Measurements from ENCODE around the gene APOO.

APOO gene

GRCh38 chrX:23817979-23818336 lies 89.8 kb downstream of the APOO start:
- DNase-seq (ENCODE audit: low read depth) = no peak

DNA sequence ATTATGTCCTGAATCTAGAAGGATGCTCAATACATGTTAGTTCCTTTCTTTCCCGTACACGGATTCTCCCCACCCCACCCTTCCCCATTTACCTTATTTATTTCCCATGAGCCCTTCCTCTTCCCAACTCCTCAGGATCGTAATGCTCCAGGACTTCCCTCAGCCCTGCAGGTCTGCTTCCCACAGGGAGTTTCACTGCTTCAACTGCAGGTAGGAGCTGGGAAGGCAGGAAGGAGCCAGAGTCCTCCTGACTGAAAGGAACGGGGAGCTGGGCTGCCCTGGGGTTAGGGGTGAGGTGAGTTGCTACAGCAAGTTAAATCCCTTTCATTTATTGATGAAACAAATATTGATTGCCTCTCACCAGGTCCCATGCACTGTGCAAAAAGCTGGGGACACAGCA lies 91.6 kb downstream of the APOO start:
- DNase-seq (ENCODE audit: low read depth) = no peak

- DNase-seq (ENCODE audit: low read depth) = no peak
These were observed 92.4 kb downstream of the APOO start for GRCh38 chrX:23815376-23815775.

DNA sequence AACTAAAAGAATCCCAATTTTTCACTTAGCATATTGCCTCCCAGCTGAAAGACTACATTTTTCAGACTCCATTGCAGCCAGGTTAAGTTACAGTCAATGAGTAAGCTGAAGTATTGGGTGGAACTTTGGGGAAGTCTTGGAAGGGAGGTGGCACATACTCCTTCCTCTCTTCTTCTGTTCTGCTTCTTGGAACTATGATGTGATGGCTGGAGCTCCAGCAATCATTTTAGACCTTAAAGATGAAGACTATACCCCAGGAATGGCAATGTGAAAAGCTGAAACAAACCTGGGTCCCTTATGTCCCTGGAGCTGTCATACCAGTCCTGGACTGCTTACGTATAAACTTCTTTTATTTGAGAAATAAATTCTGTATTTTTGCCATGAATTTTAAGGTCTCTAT lies 93.9 kb downstream of the APOO start:
- no peak for DNase-seq (ENCODE audit: low read depth)

DNA sequence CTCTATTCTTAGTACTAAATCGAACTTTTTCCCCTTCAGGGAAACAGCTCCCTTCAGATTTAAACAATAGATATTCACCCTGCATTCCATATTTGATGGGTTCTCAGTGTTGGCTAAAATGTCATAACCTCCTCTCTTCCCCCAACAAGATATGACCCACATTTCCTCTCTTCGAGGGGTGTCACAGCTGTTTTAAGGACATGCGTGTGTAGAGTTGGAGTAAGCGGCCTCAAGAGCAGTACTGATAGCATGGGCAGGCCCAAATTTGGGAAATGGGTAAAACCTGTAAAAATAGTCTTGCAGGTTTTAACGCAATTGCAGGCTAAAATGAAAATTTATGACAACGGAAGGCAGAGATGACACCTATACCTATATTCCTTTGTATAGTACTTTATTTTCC lies 96.1 kb downstream of the APOO start:
- no peak for DNase-seq (ENCODE audit: low read depth)

- no peak for DNase-seq (ENCODE audit: low read depth)
These were observed 96.6 kb downstream of the APOO start for GRCh38 chrX:23811108-23811651.

DNA sequence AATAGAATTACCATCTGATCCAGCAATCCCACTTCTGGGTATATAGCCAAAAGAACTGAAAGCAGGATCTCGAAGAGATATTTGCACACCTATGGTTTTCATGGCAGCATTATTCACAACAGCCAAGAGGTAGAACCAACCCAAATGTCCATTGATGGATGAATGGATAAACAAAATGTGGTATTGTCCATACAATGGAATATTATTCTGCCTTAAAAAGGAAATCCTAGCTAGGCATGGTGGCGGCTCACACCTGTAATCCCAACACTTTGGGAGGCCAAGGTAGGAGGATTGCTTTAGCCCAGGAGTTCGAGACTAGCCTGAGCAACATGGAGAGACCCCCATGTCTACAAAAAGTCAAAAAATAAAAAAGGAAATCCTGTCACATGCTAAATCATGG lies 97.5 kb downstream of the APOO start:
- no peak for DNase-seq (ENCODE audit: low read depth)

- DNase-seq (ENCODE audit: low read depth) = no peak
These were observed 102.3 kb downstream of the APOO start for GRCh38 chrX:23805389-23805788.

- no peak for DNase-seq (ENCODE audit: low read depth)
These were observed 103.2 kb downstream of the APOO start for GRCh38 chrX:23804578-23804977.

DNA sequence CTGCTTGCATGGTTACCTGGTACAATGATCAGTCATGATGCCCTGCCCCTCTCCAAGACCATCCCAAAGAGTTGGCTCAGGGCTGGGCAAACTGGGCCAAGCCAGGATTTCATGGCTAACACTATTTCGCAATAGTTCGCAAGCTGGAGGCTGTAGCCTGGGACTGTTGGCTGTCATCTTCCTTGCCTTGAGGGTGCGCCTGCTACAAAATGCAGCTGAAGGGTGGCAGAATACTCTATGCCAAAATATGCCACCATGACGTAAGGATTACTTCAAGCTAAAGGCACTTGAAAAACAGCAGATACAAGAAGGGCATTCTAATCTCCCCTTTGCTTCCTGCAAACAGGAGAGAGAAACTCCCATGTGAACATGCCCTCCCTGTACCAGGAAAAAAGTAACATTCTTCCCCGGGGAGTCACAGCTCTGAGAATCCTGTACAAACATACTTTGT lies 103.8 kb downstream of the APOO start:
- DNase-seq (ENCODE audit: low read depth) = no peak

- DNase-seq (ENCODE audit: low read depth) = no peak
These were observed 105.3 kb downstream of the APOO start for GRCh38 chrX:23802431-23802830.

DNA sequence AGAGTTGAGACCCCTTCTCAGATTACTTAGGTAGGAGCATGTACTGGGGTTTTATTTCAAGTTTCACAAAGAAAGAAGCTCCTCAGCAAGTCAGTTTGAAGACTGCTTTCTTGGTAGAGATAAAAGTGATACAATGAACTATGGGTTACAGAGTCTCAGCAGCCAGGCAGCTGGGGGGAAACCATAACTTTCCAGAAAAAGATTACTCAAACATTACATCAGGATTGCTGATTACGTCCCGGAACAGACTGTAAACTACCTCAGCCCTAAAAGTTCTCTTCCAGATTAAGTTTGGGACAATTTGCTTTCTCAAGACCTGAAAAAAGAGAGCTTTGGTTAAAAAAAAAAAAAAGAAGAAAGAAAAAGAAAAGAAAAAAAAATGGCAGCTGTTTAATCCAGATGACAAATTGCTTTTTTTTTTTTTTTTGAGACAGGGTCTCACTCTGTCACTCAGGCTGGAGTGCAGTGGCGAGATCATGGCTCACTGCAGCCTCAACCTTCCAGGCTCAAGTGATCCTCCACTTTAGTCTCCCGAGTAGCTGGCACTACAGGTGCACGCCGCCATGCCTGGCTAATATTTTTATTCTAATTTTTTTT lies 108.2 kb downstream of the APOO start:
- DNase-seq (ENCODE audit: low read depth) = no peak

GRCh38 chrX:23797371-23798128 lies 110.2 kb downstream of the APOO start:
- DNase-seq (ENCODE audit: low read depth) = no peak

DNA sequence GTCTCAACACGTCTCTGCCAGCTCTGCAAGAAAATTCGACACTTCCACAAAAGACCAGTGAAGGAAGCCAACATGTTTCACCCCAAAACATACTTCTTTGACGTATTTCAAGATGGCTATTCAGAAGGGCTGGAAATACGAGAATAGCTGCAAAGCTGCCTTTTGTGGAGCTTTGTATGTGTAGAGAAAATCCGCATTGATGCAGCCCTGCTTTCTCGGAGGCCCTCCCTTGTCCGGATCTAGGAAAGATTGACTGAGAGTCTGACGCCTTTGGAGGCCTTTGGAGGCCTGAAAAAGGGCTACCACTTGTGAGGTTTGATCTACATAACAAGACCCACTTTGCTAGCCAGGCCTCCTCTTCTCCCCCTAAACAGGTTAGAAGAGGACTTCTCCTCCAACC lies 112.5 kb downstream of the APOO start:
- DNase-seq (ENCODE audit: low read depth) = no peak

- DNase-seq (ENCODE audit: low read depth) = no peak
These were observed 114.7 kb downstream of the APOO start for GRCh38 chrX:23792861-23793553.

GRCh38 chrX:23790155-23790497 lies 117.6 kb downstream of the APOO start:
- DNase-seq (ENCODE audit: low read depth) = no peak

DNA sequence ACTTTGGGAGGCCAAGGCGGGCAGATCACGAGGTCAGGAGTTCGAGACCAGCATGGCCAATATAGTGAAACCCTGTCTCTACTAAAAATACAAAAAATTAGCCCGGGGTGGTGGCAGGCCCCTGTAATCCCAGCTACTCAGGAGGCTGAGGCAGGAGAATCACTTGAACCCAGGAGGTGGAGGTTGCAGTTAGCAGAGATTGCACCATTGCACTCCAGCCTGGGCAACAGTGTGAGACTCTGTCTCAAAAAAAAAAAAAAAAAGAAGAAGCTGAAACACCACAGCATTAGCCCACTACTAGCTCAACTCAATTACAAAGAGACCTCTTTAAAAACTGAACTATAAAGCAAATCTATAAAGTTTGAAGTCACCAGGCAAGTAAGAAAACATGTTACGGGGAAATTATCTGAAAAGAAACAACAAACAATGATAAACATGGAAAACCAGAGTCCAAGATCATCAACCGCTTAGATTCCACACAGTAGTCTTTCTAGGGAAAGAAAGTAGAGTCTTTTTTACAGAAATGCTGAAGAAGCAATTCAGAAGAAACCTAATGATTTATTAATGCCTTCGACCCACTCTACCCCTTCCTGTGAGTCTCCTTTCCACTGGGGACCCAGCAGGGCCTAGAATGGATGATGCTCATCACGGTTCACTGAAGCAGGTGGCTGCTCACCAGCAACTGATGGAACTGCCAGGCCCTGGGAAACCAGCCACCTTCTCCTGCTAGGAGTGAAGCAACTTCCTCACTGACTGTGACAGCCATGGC lies 118.2 kb downstream of the APOO start:
- no peak for DNase-seq (ENCODE audit: low read depth)

DNA sequence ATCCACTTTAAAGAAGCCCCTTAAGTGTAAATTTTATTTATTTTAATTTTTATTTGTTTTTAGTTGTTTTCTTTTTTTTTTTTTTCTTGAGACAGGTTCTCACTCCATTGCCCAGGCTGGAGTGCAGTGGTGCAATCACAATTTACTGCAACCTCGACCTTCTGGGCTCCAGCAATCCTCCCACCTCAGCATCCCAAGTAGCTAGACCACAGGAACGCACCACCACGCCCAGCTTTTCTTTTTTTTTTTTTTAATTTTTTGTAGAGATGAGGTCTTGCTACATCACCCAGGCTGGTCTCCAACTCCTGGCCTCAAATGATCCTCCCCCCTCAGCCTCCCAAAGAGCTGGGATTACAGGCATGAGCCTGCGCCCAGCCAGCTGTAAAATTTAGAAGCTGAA lies 118.8 kb downstream of the APOO start:
- no peak for DNase-seq (ENCODE audit: low read depth)

DNA sequence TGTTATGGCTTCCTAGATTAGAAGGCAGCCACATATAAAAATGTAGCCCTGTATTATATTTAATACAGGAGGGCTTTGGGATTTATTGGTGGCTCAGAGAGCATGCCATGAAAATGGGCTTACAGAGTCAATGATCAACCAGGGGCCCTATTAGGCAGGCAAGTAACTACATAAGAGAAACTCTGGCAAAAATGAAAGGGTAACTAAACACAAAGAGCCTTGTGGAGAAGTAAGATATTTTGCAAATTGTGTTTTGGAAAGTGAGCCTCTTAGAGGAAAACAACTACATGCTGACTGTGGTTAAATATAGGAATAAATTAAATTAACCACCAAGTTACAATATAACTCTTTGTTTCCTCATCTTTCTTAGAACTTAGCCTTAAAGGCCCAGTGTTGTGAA lies 119.2 kb downstream of the APOO start:
- no peak for DNase-seq (ENCODE audit: low read depth)

DNA sequence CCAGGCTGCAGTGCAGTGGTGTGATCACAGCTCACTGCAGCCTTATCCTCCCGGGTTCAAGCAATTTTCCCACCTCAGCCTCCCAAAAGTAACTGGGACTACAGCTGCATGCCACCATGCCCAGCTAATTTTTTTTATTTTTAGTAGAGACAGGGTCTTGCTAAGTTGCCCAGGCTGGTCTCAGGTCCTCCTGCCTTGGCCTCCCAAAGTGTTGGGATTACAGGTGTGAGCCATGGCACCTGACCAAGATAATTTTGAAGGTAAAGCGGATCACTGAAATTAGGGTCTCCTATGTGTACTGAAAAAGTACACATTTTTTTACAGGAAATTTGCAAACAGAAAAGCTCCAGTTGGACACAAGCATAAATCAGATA lies 120.0 kb downstream of the APOO start:
- no peak for DNase-seq (ENCODE audit: low read depth)

DNA sequence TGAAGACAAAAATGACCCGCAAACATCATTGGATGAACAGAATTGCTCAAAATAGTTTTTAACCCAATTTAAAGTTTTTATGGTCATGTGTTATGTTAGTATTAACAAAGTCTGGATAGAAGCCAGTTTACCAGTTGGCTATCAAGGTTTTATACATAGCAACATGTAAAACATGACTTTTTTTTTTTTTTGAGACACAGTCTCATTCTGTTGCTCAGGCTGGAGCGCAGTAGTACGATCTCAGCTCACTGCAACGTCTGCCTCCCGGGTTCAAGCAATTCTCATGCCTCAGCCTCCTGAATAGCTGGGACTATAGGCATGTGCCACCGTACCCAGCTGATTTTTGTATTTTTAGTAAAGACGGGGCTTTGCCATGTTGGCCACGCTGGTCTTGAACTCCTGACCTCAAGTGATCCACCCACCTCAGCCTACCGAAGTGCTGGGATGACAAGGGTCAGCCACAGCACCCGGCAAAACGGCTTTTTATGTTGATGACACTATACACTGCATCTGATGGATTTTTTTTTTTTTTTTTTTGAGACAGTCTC lies 121.4 kb downstream of the APOO start:
- DNase-seq (ENCODE audit: low read depth) = no peak

GRCh38 chrX:23785580-23785979 lies 122.2 kb downstream of the APOO start:
- DNase-seq (ENCODE audit: low read depth) = no peak

Data from activated T-cell treated with anti-CD3 and anti-CD28 coated beads for 24 hours (primary cell).